IPS-15b (cell line): ENCODE measurements around the gene GRN.
"Not testable (repeated sequence)": the region's sequence is repeated elsewhere in the genome, so short reads cannot be mapped to it uniquely, and the experiment has no call there.

ENCODE experiments used
- H3K27me3 ChIP-seq: one replicate; pipeline ENCODE4 v1.6.1; 2013; ENCODE audit warnings: low read length; ENCODE audit not compliant: control insufficient read depth, insufficient read depth
- H3K36me3 ChIP-seq: one replicate; pipeline ENCODE4 v1.6.1; 2013; ENCODE audit warnings: low read length; ENCODE audit not compliant: control insufficient read depth, insufficient read depth
- H3K4me1 ChIP-seq: one replicate; pipeline ENCODE4 v1.6.1; 2013; ENCODE audit warnings: mild to moderate bottlenecking, low read length; ENCODE audit not compliant: control insufficient read depth, insufficient read depth
- H3K4me3 ChIP-seq: one replicate; pipeline ENCODE4 v1.5.1; 2013; ENCODE audit warnings: low read depth, low read length
- H3K9ac ChIP-seq: one replicate; pipeline ENCODE4 v1.6.1; 2013; ENCODE audit warnings: low read depth, mild to moderate bottlenecking, low read length
- H3K9me3 ChIP-seq: one replicate; pipeline ENCODE4 v1.6.1; 2013; ENCODE audit warnings: mild to moderate bottlenecking, low read length; ENCODE audit not compliant: control insufficient read depth, insufficient read depth

Gene GRN

DNA sequence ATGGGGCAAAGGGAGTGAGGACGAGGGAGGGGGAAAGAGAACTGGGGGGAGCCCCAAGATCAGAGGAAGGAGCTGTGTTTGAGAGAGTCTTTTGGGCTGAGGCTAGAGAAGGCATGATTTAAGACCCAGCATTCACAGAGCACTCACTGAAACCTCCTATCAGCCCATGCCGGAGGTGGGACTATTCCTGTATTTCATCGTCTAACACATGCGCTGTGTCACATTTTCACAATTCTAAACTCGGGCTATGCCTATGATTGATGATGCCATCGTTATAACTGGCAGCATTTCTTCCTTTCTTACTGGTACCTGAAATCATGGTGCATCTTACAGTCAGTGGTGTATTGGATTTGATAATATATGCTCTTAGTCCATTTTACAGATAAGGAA, 15.0 kb downstream of the GRN start:
- Histone ChIP-seq H3K36me3 (peaks cover 3% of the 10 kb centered on the region), H3K9ac (no peak overlapping the region), H3K27me3 (peaks cover 6% of the 10 kb centered on the region), H3K4me3 (no peak overlapping the region), H3K4me1 (peaks cover 15% of the 10 kb centered on the region), H3K9me3 (no peaks in the 10 kb centered on the region)

DNA sequence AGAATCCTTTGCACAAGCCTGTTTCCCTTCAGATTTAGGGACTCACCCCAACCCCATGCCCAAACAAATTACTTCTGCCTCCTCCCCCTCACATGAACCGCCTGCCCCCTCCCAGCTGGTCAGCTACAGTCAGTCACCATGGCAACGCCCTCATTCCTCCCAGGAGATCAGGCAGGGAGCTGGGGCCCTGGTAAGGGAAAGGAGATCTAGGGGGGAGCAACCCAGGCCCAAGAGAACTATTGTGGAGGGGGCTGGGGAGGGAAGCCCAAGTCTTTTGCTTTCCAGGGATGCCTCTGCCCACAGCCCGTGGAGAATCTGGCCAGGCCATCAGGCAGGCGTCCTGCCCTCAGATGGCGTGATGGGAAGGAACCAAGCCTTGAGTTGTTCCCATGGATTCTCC, 15.7 kb downstream of the GRN start:
- H3K4me3 ChIP-seq: peak overlapping the region; percentile 3
- H3K4me1 ChIP-seq: peaks cover 15% of the 10 kb centered on the region
- H3K36me3 ChIP-seq: peaks cover 3% of the 10 kb centered on the region
- no peaks in the 10 kb centered on the region for H3K9me3 ChIP-seq
- H3K9ac ChIP-seq: no peak overlapping the region
- H3K27me3 ChIP-seq: peaks cover 11% of the 10 kb centered on the region

DNA sequence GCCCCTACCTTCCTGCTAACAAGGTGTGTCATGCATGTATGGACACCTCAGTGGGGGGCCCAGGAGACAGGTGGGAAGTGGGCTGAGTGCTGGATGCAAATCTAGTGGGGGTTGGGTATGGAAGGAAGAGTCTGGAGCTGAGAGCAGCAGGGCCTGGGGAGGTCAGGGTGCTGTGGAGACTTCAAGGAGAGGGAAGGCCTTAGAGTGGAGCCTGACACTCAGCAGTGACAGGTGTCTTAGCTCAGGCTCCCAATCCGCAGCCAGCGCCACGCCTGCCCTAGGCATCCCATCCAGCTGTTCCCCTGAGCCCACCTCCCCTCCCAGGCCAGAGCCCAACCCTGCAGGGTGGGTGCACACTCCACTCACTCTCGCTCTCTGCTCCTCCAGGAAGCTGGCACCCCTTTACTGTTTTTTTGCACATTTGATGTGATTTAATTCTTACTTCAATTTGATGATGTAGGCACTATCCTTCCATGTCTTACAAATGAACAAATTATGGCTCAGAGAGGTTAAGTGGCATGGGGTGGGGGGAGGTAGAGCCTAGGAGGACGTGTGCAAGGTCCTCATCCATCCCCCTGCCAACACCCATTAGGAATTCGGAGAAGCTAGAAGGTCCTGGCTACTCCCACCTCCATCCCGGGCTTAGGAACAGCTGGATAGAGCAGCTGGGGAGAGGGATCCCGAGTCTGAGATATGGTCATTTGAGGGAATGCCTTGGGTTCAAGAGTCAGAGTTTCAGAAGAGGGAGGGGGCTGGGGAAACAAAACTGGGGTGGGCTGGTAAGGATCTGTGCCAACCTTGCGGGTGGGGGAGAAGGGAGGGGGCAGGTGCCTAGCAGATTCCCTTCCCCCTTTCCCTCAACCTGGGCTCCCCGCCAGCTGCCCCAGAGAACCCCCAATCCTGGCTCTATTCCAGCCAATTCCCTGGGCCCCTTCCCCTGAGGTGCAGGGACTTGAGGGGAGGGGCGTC, 16.5 kb downstream of the GRN start:
- H3K4me3 ChIP-seq: peak overlapping the region; percentile 3
- no peak overlapping the region for H3K9ac ChIP-seq
- H3K4me1 ChIP-seq: peaks cover 15% of the 10 kb centered on the region
- peaks cover 3% of the 10 kb centered on the region for H3K36me3 ChIP-seq
- H3K9me3 ChIP-seq: no peaks in the 10 kb centered on the region
- peaks cover 17% of the 10 kb centered on the region for H3K27me3 ChIP-seq

DNA sequence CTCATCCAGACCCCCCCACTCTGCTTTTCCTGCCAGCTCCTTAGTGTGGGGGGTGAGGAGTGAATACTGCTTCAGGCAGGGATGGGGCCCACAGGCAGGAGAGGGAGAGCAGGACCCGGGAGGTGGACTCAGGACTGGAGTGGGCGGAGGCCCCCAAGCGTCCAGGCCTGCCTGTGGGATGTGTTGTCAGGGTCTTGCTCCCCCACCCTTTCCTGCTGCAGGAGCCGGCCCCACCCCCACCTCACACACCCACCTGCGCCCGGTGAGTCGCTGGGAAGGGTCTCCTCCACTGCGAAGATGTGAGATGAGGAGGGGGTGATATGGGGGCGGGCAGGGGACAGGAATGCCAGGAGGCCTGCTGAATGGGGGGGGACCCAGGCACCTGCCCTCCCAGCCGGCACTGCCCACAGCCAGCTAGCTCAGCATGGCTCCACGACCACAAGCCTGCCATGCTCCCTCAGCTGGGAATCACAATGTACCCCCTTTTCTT, 17.4 kb downstream of the GRN start:
- Histone ChIP-seq H3K27me3 (peaks cover 17% of the 10 kb centered on the region), H3K9me3 (no peaks in the 10 kb centered on the region), H3K9ac (no peak overlapping the region), H3K36me3 (peaks cover 3% of the 10 kb centered on the region), H3K4me1 (peaks cover 15% of the 10 kb centered on the region), H3K4me3 (peak overlapping the region; percentile 60)

DNA sequence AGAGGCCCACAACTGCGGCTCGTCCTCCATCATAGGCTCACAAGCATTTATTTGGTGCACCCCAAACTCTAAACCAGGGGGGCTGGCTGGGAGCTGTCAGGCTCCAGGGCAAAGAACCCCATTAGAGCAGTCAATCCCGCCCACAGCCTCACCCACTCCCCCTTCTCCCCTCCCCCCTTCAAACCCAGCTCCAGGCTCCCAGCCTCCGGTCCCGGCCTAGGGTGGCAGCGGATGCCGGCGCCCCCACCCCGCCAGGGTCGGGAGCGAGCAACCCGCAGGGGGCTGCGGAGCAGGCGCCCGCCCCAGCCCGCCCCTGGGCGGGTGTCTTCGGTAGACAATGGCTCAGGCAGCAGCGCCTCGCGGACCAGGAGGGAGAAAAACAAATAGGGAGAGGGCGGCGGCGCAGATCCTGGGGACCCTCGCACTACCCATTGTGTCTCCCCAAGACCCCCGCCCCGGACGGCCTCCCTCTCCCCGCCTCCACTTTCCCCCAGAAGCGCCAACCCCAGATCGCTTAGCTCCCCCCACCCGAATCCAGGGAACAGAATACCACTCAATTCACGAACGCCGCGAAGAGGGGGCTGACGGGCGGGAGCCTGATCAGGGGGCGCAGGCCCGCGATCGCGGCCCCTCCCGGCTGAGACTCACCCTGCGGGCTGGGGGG, 18.0 kb downstream of the GRN start:
- H3K4me3 ChIP-seq: peak overlapping the region; percentile 60
- H3K9ac ChIP-seq: peak overlapping the region; percentile 12
- H3K4me1 ChIP-seq: peaks cover 15% of the 10 kb centered on the region
- peaks cover 17% of the 10 kb centered on the region for H3K27me3 ChIP-seq
- peaks cover 3% of the 10 kb centered on the region for H3K36me3 ChIP-seq
- no peaks in the 10 kb centered on the region for H3K9me3 ChIP-seq

DNA sequence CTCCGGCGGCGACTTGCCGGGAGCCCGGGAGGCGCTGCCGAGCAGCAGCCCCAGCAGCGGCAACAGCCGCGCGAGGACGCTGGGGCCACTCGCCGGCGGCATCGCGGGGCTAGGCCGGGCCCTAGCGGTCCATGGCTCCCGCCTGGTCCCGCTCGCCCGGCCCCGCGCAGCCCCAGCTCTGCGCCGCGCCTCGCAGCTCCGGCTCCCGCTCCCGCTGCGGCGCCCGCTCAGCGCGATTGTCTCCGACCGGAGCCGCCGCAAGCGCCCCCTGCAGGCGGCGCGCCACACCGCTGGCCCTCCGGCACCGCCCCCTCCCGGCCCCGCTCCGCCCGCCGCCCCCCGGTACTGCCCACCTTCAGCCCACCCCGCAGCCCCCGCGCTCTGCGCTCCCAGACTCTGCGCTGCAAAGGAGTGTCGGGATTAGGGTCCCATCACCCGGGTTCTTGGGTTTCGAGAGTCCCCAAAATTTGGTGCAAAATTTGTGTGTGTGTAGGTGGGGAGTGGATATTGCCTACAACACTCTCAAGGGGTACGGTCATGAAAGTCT, 18.6 kb downstream of the GRN start, which contains the start of gene FAM171A2:
TSS of gene FAM171A2 (minus strand) at position 241 of the 547 bp plus-strand sequence. CDS start at position 102, 139 bp downstream.
- H3K4me3 ChIP-seq: peak within 1 kb of the TSS; percentile 60
- no peaks in the 10 kb centered on the region for H3K9me3 ChIP-seq
- peaks cover 17% of the 10 kb centered on the region for H3K27me3 ChIP-seq
- H3K36me3 ChIP-seq: peaks cover under 1% of the 10 kb centered on the region
- peaks cover 15% of the 10 kb centered on the region for H3K4me1 ChIP-seq
- peak within 1 kb of the TSS; percentile 12 for H3K9ac ChIP-seq

DNA sequence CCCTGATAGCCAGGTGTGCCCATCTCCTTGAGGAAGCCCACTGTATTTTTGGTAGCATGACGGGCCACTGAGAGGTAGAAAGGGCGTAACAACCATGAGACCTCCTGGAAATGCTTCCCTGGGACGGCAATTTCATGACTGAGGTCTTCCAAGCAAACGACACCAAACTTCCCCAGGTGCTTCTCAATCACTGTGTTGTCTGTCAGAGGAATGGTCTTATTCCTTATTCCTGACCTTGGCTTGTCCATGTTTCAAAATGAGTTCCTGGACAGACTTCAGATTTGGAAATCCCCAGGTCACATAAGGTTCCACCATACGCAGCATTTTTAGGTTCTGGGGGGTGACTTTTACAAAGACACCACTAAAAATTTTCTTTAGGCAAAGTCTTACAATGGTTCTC, 19.9 kb downstream of the GRN start:
- not testable (repeated sequence) for H3K36me3 ChIP-seq, H3K4me3 ChIP-seq, H3K9ac ChIP-seq, H3K9me3 ChIP-seq
- Histone ChIP-seq H3K27me3 (peaks cover 17% of the 10 kb centered on the region), H3K4me1 (peaks cover 15% of the 10 kb centered on the region)

DNA sequence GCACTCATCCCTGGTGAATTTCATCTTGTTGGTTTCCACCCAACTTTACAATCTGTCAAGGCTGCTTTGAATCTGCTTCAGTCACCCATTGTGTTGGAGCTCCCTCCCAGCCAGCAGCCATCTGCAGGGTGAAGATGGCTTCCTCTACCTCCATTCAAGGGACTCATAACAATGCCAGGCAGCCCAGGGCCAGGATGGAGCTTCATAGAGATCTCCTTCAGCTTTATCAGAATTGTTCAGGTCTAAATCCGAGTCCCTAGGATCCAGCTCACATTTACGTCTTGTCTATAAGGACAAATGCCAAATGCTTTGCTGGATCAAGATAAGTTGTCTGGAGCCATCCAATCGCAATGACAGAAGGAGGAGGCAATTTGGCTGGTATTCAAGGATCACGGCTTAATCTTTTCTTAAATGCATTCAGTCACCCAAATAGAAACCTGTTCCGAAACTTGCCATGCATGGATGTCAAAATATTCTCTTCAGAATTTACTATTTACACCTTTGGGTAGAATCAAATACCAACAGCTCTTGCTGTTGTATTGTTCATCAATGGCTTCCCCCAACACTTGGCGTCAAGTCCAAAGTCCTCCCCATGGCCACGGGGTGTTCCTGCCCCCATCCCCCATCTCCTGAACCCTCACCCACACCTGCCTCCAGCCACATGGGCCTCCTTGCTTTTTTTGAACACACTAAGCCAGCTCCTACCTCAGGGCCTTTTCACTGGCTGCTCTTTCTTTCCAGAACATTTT, 22.3 kb downstream of the GRN start:
- Histone ChIP-seq H3K4me1 (no peaks in the 10 kb centered on the region), H3K27me3 (peaks cover 17% of the 10 kb centered on the region), H3K4me3 (no peak overlapping the region), H3K36me3 (no peaks in the 10 kb centered on the region), H3K9ac (no peak overlapping the region), H3K9me3 (no peaks in the 10 kb centered on the region)

DNA sequence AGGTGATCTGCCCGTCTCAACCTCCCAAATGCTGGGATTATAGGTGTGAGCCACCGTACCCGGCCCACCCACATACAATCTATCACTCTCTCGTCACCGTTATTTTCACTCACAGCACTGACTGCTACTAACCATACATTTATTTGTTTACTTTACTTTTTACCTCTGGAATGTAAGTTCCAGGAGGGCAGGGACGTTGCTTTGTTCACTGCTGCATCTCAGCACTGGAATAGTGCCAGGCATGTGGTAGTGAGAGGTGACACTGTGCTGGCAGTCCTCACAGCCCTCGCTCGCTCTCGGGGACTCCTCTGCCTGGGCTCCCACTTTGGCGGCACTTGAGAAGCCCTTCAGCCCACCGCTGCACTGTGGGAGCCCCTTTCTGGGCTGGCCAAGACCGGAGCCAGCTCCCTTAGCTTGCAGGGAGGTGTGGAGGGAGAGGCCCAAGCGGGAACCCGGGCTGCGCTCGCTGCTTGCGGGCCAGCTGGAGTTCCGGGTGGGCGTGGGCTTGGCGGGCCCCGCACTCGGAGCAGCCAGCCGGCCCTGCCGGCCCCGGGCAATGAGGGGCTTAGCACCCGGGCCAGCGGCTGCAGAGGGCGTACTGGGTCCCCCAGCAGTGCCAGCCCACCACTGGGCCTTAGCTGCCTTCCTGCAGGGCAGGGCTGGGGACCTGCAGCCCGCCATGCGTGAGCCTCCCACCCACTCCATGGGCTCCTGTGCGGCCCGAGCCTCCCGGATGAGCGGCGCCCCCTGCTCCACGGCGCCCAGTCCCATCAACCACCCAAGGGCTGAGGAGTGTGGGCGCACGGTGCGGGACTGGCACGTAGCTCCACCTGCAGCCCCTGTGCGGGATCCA, 23.5 kb downstream of the GRN start:
- H3K4me3 ChIP-seq, H3K9ac ChIP-seq, H3K4me1 ChIP-seq, H3K36me3 ChIP-seq, H3K9me3 ChIP-seq: not testable (repeated sequence)
- peaks cover 19% of the 10 kb centered on the region for H3K27me3 ChIP-seq

DNA sequence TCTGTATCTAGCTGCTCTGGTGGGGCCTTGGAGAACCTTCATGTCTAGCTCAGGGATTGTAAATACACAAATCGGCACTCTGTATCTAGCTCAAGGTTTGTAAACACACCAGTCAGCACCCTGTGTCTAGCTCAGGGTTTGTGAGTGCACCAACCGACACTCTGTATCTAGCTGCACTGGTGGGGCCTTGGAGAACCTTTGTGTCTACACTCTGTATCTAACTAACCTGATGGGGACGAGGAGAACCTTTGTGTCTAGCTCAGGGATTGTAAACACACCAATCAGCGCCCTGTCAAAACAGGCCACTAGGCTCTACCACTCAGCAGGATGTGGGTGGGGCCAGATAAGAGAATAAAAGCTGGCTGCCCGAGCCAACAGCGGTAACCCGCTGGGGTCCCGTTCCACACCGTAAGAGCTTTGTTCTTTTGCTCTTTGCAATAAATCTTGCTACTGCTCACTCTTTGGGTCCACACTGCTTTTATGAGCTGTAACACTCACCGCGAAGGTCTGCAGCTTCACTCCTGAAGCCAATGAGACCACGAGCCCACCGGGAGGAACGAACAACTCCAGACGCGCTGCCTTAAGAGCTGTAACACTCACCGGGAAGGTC, 24.4 kb downstream of the GRN start:
- H3K4me1 ChIP-seq, H3K36me3 ChIP-seq, H3K4me3 ChIP-seq, H3K9ac ChIP-seq, H3K9me3 ChIP-seq: not testable (repeated sequence)
- H3K27me3 ChIP-seq: peaks cover 20% of the 10 kb centered on the region
